HUES48 (cell line): ENCODE results near the gene GNPNAT1.

Experiments used
- H3K27ac ChIP-seq: one replicate; pipeline ENCODE4 v1.7.0; 2013; ENCODE audit warnings: low read depth, low read length, inconsistent platforms
- H3K27me3 ChIP-seq: 2 replicates; pipeline ENCODE4 v1.6.1; 2013; ENCODE audit warnings: mild to moderate bottlenecking, low read length; ENCODE audit not compliant: control insufficient read depth, insufficient read depth
- H3K36me3 ChIP-seq: 2 replicates; pipeline ENCODE4 v1.6.1; 2013; ENCODE audit warnings: low read length; ENCODE audit not compliant: control insufficient read depth, insufficient read depth
- H3K4me1 ChIP-seq: 2 replicates; pipeline ENCODE4 v1.6.1; 2013; ENCODE audit warnings: mild to moderate bottlenecking, low read length; ENCODE audit not compliant: control insufficient read depth, insufficient read depth
- H3K4me3 ChIP-seq: 2 replicates; pipeline ENCODE4 v1.5.1; 2013; ENCODE audit warnings: mild to moderate bottlenecking, low read depth, low read length
- H3K9ac ChIP-seq: 2 replicates; pipeline ENCODE4 v1.6.1; 2013; ENCODE audit warnings: mild to moderate bottlenecking, low read depth, low read length, moderate library complexity
- H3K9me3 ChIP-seq: 2 replicates; pipeline ENCODE4 v1.6.1; 2013; ENCODE audit warnings: low read length; ENCODE audit not compliant: control insufficient read depth, insufficient read depth

The GNPNAT1 gene

GRCh38 chr14:52791223-52792096 is at the start of gene GNPNAT1:
Gene GNPNAT1 (minus strand): TSS chr14:52791607. CDS start chr14:52784650, 6,957 bp downstream.
- Histone ChIP-seq H3K27ac (peak within 1 kb of the TSS; percentile 83), H3K36me3 (no peaks in the 10 kb centered on the region; the same call in 1 of the 2 replicates), H3K9ac (peak within 1 kb of the TSS; percentile 80), H3K9me3 (no peaks in the 10 kb centered on the region), H3K4me3 (peak within 1 kb of the TSS; percentile 97), H3K4me1 (peaks cover 19% of the 10 kb centered on the region), H3K27me3 (no peaks in the 10 kb centered on the region)

- Histone ChIP-seq H3K9me3 (no peaks in the 10 kb centered on the region), H3K4me1 (peaks cover 22% of the 10 kb centered on the region), H3K9ac (no peak overlapping the region), H3K36me3 (no peaks in the 10 kb centered on the region), H3K27ac (no peak overlapping the region), H3K4me3 (no peak overlapping the region), H3K27me3 (no peaks in the 10 kb centered on the region)
Measured at GRCh38 chr14:52840877-52841276, 49.5 kb upstream of the GNPNAT1 start.

- Histone ChIP-seq H3K9me3 (no peaks in the 10 kb centered on the region), H3K9ac (no peak overlapping the region), H3K27me3 (no peaks in the 10 kb centered on the region), H3K4me3 (no peak overlapping the region), H3K36me3 (no peaks in the 10 kb centered on the region), H3K27ac (no peak overlapping the region), H3K4me1 (peaks cover 29% of the 10 kb centered on the region)
Measured at GRCh38 chr14:52837451-52837850, 46.0 kb upstream of the GNPNAT1 start.

GRCh38 chr14:52836063-52836462 is 44.7 kb upstream of the GNPNAT1 start:
- Histone ChIP-seq H3K9me3 (no peaks in the 10 kb centered on the region), H3K4me1 (peaks cover 42% of the 10 kb centered on the region), H3K27ac (no peak overlapping the region), H3K36me3 (no peaks in the 10 kb centered on the region), H3K9ac (no peak overlapping the region), H3K27me3 (no peaks in the 10 kb centered on the region), H3K4me3 (no peak overlapping the region)

GRCh38 chr14:52835122-52835903 is 43.9 kb upstream of the GNPNAT1 start:
- 0 out of 2 replicates have a peak overlapping the region, but pooled peaks have one; percentile 7 for H3K9ac ChIP-seq

GRCh38 chr14:52834440-52834842 is 43.0 kb upstream of the GNPNAT1 start:
- H3K27ac ChIP-seq = peak overlapping the region; percentile 65
- H3K27me3 ChIP-seq = no peaks in the 10 kb centered on the region
- H3K4me1 ChIP-seq = peaks cover 47% of the 10 kb centered on the region
- H3K36me3 ChIP-seq = no peaks in the 10 kb centered on the region
- no peaks in the 10 kb centered on the region for H3K9me3 ChIP-seq
- no peak overlapping the region for H3K4me3 ChIP-seq
- H3K9ac ChIP-seq = no peak overlapping the region

More at GRCh38 chr14:52835122-52835903, 43.9 kb upstream of the GNPNAT1 start:
- peaks cover 47% of the 10 kb centered on the region for H3K4me1 ChIP-seq
- no peaks in the 10 kb centered on the region for H3K36me3 ChIP-seq
- H3K27me3 ChIP-seq = no peaks in the 10 kb centered on the region
- H3K9me3 ChIP-seq = no peaks in the 10 kb centered on the region
- peak overlapping the region; percentile 65 for H3K27ac ChIP-seq
- H3K4me3 ChIP-seq = no peak overlapping the region

- Histone ChIP-seq H3K9ac (no peak overlapping the region), H3K9me3 (no peaks in the 10 kb centered on the region), H3K27me3 (no peaks in the 10 kb centered on the region), H3K4me3 (no peak overlapping the region), H3K4me1 (peaks cover 47% of the 10 kb centered on the region), H3K36me3 (no peaks in the 10 kb centered on the region), H3K27ac (no peak overlapping the region)
Measured at GRCh38 chr14:52833891-52834290, 42.5 kb upstream of the GNPNAT1 start.

GRCh38 chr14:52829527-52830185 is 38.2 kb upstream of the GNPNAT1 start:
- peaks cover 36% of the 10 kb centered on the region for H3K4me1 ChIP-seq
- H3K4me3 ChIP-seq = no peak overlapping the region
- H3K36me3 ChIP-seq = no peaks in the 10 kb centered on the region
- H3K27me3 ChIP-seq = no peaks in the 10 kb centered on the region
- H3K27ac ChIP-seq = no peak overlapping the region
- H3K9me3 ChIP-seq = no peaks in the 10 kb centered on the region
- no peak overlapping the region for H3K9ac ChIP-seq

GRCh38 chr14:52827426-52827825 is 36.0 kb upstream of the GNPNAT1 start:
- peaks cover 27% of the 10 kb centered on the region for H3K4me1 ChIP-seq
- no peak overlapping the region for H3K4me3 ChIP-seq
- no peaks in the 10 kb centered on the region for H3K27me3 ChIP-seq
- no peaks in the 10 kb centered on the region for H3K9me3 ChIP-seq
- no peak overlapping the region for H3K9ac ChIP-seq
- no peaks in the 10 kb centered on the region for H3K36me3 ChIP-seq
- no peak overlapping the region for H3K27ac ChIP-seq

- no peak overlapping the region for H3K27ac ChIP-seq
- H3K27me3 ChIP-seq = no peaks in the 10 kb centered on the region
- H3K9me3 ChIP-seq = no peaks in the 10 kb centered on the region
- H3K4me1 ChIP-seq = peaks cover 9% of the 10 kb centered on the region; the same call in 1 of the 2 replicates
- H3K36me3 ChIP-seq = no peaks in the 10 kb centered on the region
- H3K9ac ChIP-seq = no peak overlapping the region
- H3K4me3 ChIP-seq = no peak overlapping the region
Measured at GRCh38 chr14:52825085-52825484, 33.7 kb upstream of the GNPNAT1 start.
